Calu3 (cell line): Measurements from ENCODE around the gene TYROBP. TPM values are rescaled to one million over a fixed set of nuclear protein-coding genes. Genes with fewer than 3 reads are reported as not detected.
"Not testable (repeated sequence)": the region's sequence is repeated elsewhere in the genome, so short reads cannot be mapped to it uniquely, and the experiment has no call there.

Experiments used
- BruUV-seq: library from RNA; stranded (reverse); fragments of 400-500 nt; replicated peaks from 2 replicates; lab custom pipeline; 2021; lab: Mats Ljungman, UMichigan
- CTCF ChIA-PET: fragments of 300-600 bp; sonication (Branson Sonifier 250); formaldehyde crosslinking; loops from one replicate; lab custom pipeline; 2022; ENCODE audit warnings: antibody characterized with exemption; lab: Charles Lee
- DNase-seq: peaks from one replicate; pipeline ENCODE4 v3.0.0; 2022
- H3K27ac Mint-ChIP-seq: one replicate; pipeline ENCODE4 v1.8.0; 2022; ENCODE audit warnings: mixed read lengths; ENCODE audit not compliant: unreplicated experiment
- H3K27me3 Mint-ChIP-seq: one replicate; pipeline ENCODE4 v1.8.0; 2022; ENCODE audit warnings: mixed read lengths; ENCODE audit not compliant: unreplicated experiment
- H3K36me3 Mint-ChIP-seq: one replicate; pipeline ENCODE4 v1.8.0; 2022; ENCODE audit warnings: mild to moderate bottlenecking, moderate library complexity, mixed read lengths; ENCODE audit not compliant: insufficient read depth, unreplicated experiment
- H3K4me1 Mint-ChIP-seq: one replicate; pipeline ENCODE4 v1.8.0; 2022; ENCODE audit warnings: mild to moderate bottlenecking, low read depth, mixed read lengths; ENCODE audit not compliant: unreplicated experiment
- H3K4me3 Mint-ChIP-seq: one replicate; pipeline ENCODE4 v1.8.0; 2022; ENCODE audit warnings: mild to moderate bottlenecking, low read depth, moderate library complexity, mixed read lengths; ENCODE audit not compliant: unreplicated experiment
- H3K9me3 Mint-ChIP-seq: one replicate; pipeline ENCODE4 v1.8.0; 2022; ENCODE audit warnings: low read depth, mixed read lengths; ENCODE audit not compliant: unreplicated experiment
- CTCF ChIP-seq: fragments of 200-600 bp; IDR thresholded peaks from one replicate; pipeline ENCODE4 v1.8.0; 2022; ENCODE audit warnings: antibody characterized with exemption; ENCODE audit not compliant: unreplicated experiment
- intact Hi-C: fragments of 100-400 bp; cut with micrococcal nuclease; formaldehyde crosslinking; loops from one replicate; pipeline ENCODE4 v1.10.0; 2022; ENCODE audit not compliant: unreplicated experiment
- total RNA-seq: library from RNA; stranded (reverse); gene quantifications from 2 replicates; pipeline ENCODE4 v1.2.3, GENCODE V29; 2022

Gene TYROBP
- total RNA-seq, 1 experiment from 2014 or later, result not detected

GRCh38 chr19:35894342-35894741, 13.8 kb downstream of the TYROBP start:
- intact Hi-C loops, result no loop called here
- Mint-ChIP-seq H3K4me3 (no peak overlapping the region), H3K4me1 (no peaks in the 10 kb centered on the region), H3K27me3 (no peaks in the 10 kb centered on the region), H3K27ac (no peak overlapping the region), H3K9me3 (no peaks in the 10 kb centered on the region), H3K36me3 (peaks cover 40% of the 10 kb centered on the region)
- CTCF ChIA-PET, result interaction anchor here (0.7 kb wide), 1 partner anchor 48 kb away, joined by 3 read pairs; no protein-coding TSS in a partner anchor
- BruUV-seq, result no TSS peak
- no peak for TF ChIP-seq CTCF
- DNase-seq, result no peak

- H3K9me3 Mint-ChIP-seq, H3K27ac Mint-ChIP-seq, H3K4me1 Mint-ChIP-seq, intact Hi-C loops, H3K27me3 Mint-ChIP-seq, DNase-seq, CTCF ChIA-PET, H3K4me3 Mint-ChIP-seq, BruUV-seq: not testable (repeated sequence)
- H3K36me3 Mint-ChIP-seq, result peaks cover 45% of the 10 kb centered on the region
These were observed 16.3 kb downstream of the TYROBP start for GRCh38 chr19:35891819-35892218.

- CTCF ChIA-PET, result no interaction called here
- BruUV-seq, result no TSS peak
- TF ChIP-seq CTCF, result no peak
- DNase-seq, result no peak
- Mint-ChIP-seq H3K27ac (no peak overlapping the region), H3K36me3 (peaks cover 45% of the 10 kb centered on the region), H3K27me3 (no peaks in the 10 kb centered on the region), H3K4me3 (no peak overlapping the region), H3K9me3 (no peaks in the 10 kb centered on the region), H3K4me1 (no peaks in the 10 kb centered on the region)
- intact Hi-C loops, result no loop called here
These were observed 17.9 kb downstream of the TYROBP start for GRCh38 chr19:35890113-35890650.

- CTCF ChIA-PET, result no interaction called here
- H3K27ac Mint-ChIP-seq, result no peak overlapping the region
These were observed 18.6 kb downstream of the TYROBP start for GRCh38 chr19:35889370-35890112.

More at GRCh38 chr19:35889370-35890112, 18.6 kb downstream of the TYROBP start:
- no peak for TF ChIP-seq CTCF
- H3K36me3 Mint-ChIP-seq, result peaks cover 45% of the 10 kb centered on the region
- DNase-seq, result no peak
- no TSS peak for BruUV-seq
- no peaks in the 10 kb centered on the region for H3K4me1 Mint-ChIP-seq
- no peaks in the 10 kb centered on the region for H3K27me3 Mint-ChIP-seq
- no peaks in the 10 kb centered on the region for H3K9me3 Mint-ChIP-seq
- H3K4me3 Mint-ChIP-seq, result no peak overlapping the region
- intact Hi-C loops, result loop anchor here (2.0 kb wide), 1 partner anchor 47 kb away; the partner anchor contains the start of gene LRFN3
